SK-N-SH treated with all-trans-retinoic acid at 6 μM for 48 hours (cell line): ENCODE data around the gene ANKMY2.

Experiments used
- ATAC-seq: fragments of 200-7000 bp; cut with Tn5 transposase; 3 replicates; pipeline ENCODE4 v1.9.1; 2020; ENCODE audit warnings: mild to moderate bottlenecking, moderate library complexity
- ARNTL ChIP-seq: fragments of 450-650 bp; formaldehyde crosslinking; IDR thresholded peaks from 2 replicates; pipeline ENCODE4 v1.5.0; 2020; ENCODE audit warnings: low read depth, mild to moderate bottlenecking, moderate library complexity, borderline replicate concordance
- BACH2 ChIP-seq: fragments of 250-450 bp; sonication (Bioruptor Pico); IDR thresholded peaks from 2 replicates; pipeline ENCODE4 v1.9.0; 2021; ENCODE audit warnings: mild to moderate bottlenecking, borderline replicate concordance
- CSRNP3 ChIP-seq: fragments of 250-450 bp; sonication (Bioruptor Pico); IDR thresholded peaks from 2 replicates; pipeline ENCODE4 v1.5.1; 2021; ENCODE audit warnings: mild to moderate bottlenecking, moderate library complexity
- ESRRG ChIP-seq: fragments of 250-450 bp; sonication (Bioruptor Pico); IDR thresholded peaks from 2 replicates; pipeline ENCODE4 v1.6.1; 2021; ENCODE audit warnings: mild to moderate bottlenecking
- ISL1 ChIP-seq: fragments of 250-450 bp; sonication (Bioruptor Pico); IDR thresholded peaks from 2 replicates; pipeline ENCODE4 v2.1.2; 2022; ENCODE audit warnings: mild to moderate bottlenecking, moderate library complexity
- OSR1 ChIP-seq: fragments of 250-450 bp; sonication (Bioruptor Pico); IDR thresholded peaks from 2 replicates; pipeline ENCODE4 v1.8.0; 2022; ENCODE audit warnings: moderate library complexity, mild to moderate bottlenecking, inconsistent platforms
- PATZ1 ChIP-seq: fragments of 250-450 bp; sonication (Bioruptor Pico); IDR thresholded peaks from 2 replicates; pipeline ENCODE4 v1.8.0; 2020; ENCODE audit warnings: mild to moderate bottlenecking, moderate library complexity, borderline replicate concordance
- PPARA ChIP-seq: fragments of 250-450 bp; sonication (Bioruptor Pico); IDR thresholded peaks from 2 replicates; pipeline ENCODE4 v1.5.0; 2020; ENCODE audit warnings: mild to moderate bottlenecking, borderline replicate concordance
- RARB ChIP-seq: fragments of 250-450 bp; sonication (Bioruptor Pico); IDR thresholded peaks from 2 replicates; pipeline ENCODE4 v1.8.0; 2021; ENCODE audit warnings: mild to moderate bottlenecking, moderate library complexity
- TCF4 ChIP-seq: fragments of 250-450 bp; sonication (Bioruptor Pico); IDR thresholded peaks from 2 replicates; pipeline ENCODE4 v1.8.0; 2021; ENCODE audit warnings: mild to moderate bottlenecking, moderate library complexity, borderline replicate concordance
- TOX ChIP-seq: fragments of 250-450 bp; sonication (Bioruptor Pico); IDR thresholded peaks from 2 replicates; pipeline ENCODE4 v1.8.0; 2021; ENCODE audit warnings: mild to moderate bottlenecking, moderate library complexity, borderline replicate concordance
- ZC3H10 ChIP-seq: fragments of 250-450 bp; sonication (Bioruptor Pico); IDR thresholded peaks from 2 replicates; pipeline ENCODE4 v1.5.1; 2021; ENCODE audit warnings: mild to moderate bottlenecking, moderate library complexity
- ZFP3 ChIP-seq: fragments of 250-450 bp; sonication (Bioruptor Pico); IDR thresholded peaks from 2 replicates; pipeline ENCODE4 v1.5.0; 2020; ENCODE audit warnings: mild to moderate bottlenecking, moderate library complexity
- ZFP30 ChIP-seq: fragments of 450-650 bp; formaldehyde crosslinking; IDR thresholded peaks from 2 replicates; pipeline ENCODE4 v1.5.0; 2022; ENCODE audit warnings: mild to moderate bottlenecking, moderate library complexity
- ZNF565 ChIP-seq: fragments of 450-650 bp; formaldehyde crosslinking; conservative IDR thresholded peaks from 2 replicates; pipeline ENCODE4 v1.5.0; 2020; ENCODE audit warnings: low read depth, mild to moderate bottlenecking, moderate library complexity
- ZNF70 ChIP-seq: fragments of 450-650 bp; formaldehyde crosslinking; IDR thresholded peaks from 2 replicates; pipeline ENCODE4 v1.5.0; 2020; ENCODE audit warnings: mild to moderate bottlenecking, moderate library complexity
- ZNF8 ChIP-seq: fragments of 450-650 bp; formaldehyde crosslinking; IDR thresholded peaks from 2 replicates; pipeline ENCODE4 v1.5.0; 2020; ENCODE audit warnings: mild to moderate bottlenecking, moderate library complexity
- TF ChIP-seq, protein P1 (sequence below): fragments of 250-450 bp; sonication (Bioruptor Pico); IDR thresholded peaks from 2 replicates; pipeline ENCODE4 v1.8.0; 2021; ENCODE audit warnings: low read depth, mild to moderate bottlenecking, moderate library complexity, borderline replicate concordance
- TF ChIP-seq, protein P2 (sequence below): fragments of 250-450 bp; sonication (Bioruptor Pico); IDR thresholded peaks from 2 replicates; pipeline ENCODE4 v1.5.0; 2020; ENCODE audit warnings: mild to moderate bottlenecking, moderate library complexity
- TF ChIP-seq, protein P3 (sequence below): fragments of 250-450 bp; sonication (Bioruptor Pico); IDR thresholded peaks from 2 replicates; pipeline ENCODE4 v1.5.1; 2020; ENCODE audit warnings: low read depth, mild to moderate bottlenecking, moderate library complexity

ANKMY2 gene

DNA sequence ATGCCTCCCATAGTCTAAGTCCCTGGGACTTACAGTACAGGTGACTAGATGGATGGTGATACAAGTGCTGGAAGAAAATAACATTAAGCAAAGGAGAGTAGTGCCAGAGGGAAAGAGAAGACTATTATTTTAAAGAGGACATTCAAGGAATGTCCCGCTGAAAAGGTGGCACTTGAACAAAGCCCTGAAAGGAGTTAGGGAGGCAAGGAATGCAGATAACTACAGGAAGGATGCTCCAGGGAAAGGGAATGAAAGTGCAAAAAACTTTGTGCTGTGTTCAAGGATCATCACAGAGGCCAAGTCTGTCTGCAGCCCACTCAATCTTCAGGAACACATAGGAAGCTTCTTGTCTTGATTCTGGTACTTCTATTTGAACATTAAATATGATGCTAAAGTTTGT lies 14.9 kb downstream of the ANKMY2 start:
- TF ChIP-seq PATZ1 (CRISPR knock-in tag) (no peak), ZNF8 (CRISPR knock-in tag) (no peak), ISL1 (CRISPR knock-in tag) (no peak), ESRRG (CRISPR knock-in tag) (no peak), TOX (CRISPR knock-in tag) (no peak), TCF4 (no peak), PPARA (CRISPR knock-in tag) (no peak), ARNTL (no peak), ZFP3 (no peak), ZFP30 (CRISPR knock-in tag) (no peak), ZNF70 (CRISPR knock-in tag) (no peak), BACH2 (CRISPR knock-in tag) (no peak), ZC3H10 (CRISPR knock-in tag) (no peak), RARB (CRISPR knock-in tag) (no peak)
- TF ChIP-seq, protein P1, sequence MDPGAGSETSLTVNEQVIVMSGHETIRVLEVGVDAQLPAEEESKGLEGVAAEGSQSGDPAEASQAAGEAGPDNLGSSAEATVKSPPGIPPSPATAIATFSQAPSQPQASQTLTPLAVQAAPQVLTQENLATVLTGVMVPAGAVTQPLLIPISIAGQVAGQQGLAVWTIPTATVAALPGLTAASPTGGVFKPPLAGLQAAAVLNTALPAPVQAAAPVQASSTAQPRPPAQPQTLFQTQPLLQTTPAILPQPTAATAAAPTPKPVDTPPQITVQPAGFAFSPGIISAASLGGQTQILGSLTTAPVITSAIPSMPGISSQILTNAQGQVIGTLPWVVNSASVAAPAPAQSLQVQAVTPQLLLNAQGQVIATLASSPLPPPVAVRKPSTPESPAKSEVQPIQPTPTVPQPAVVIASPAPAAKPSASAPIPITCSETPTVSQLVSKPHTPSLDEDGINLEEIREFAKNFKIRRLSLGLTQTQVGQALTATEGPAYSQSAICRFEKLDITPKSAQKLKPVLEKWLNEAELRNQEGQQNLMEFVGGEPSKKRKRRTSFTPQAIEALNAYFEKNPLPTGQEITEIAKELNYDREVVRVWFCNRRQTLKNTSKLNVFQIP (CRISPR knock-in tag) = no peak
- TF ChIP-seq, protein P2, sequence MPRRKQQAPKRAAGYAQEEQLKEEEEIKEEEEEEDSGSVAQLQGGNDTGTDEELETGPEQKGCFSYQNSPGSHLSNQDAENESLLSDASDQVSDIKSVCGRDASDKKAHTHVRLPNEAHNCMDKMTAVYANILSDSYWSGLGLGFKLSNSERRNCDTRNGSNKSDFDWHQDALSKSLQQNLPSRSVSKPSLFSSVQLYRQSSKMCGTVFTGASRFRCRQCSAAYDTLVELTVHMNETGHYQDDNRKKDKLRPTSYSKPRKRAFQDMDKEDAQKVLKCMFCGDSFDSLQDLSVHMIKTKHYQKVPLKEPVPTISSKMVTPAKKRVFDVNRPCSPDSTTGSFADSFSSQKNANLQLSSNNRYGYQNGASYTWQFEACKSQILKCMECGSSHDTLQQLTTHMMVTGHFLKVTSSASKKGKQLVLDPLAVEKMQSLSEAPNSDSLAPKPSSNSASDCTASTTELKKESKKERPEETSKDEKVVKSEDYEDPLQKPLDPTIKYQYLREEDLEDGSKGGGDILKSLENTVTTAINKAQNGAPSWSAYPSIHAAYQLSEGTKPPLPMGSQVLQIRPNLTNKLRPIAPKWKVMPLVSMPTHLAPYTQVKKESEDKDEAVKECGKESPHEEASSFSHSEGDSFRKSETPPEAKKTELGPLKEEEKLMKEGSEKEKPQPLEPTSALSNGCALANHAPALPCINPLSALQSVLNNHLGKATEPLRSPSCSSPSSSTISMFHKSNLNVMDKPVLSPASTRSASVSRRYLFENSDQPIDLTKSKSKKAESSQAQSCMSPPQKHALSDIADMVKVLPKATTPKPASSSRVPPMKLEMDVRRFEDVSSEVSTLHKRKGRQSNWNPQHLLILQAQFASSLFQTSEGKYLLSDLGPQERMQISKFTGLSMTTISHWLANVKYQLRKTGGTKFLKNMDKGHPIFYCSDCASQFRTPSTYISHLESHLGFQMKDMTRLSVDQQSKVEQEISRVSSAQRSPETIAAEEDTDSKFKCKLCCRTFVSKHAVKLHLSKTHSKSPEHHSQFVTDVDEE (CRISPR knock-in tag) = no peak
- TF ChIP-seq, protein P3, sequence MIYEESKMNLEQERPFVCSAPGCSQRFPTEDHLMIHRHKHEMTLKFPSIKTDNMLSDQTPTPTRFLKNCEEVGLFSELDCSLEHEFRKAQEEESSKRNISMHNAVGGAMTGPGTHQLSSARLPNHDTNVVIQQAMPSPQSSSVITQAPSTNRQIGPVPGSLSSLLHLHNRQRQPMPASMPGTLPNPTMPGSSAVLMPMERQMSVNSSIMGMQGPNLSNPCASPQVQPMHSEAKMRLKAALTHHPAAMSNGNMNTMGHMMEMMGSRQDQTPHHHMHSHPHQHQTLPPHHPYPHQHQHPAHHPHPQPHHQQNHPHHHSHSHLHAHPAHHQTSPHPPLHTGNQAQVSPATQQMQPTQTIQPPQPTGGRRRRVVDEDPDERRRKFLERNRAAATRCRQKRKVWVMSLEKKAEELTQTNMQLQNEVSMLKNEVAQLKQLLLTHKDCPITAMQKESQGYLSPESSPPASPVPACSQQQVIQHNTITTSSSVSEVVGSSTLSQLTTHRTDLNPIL = no peak
- no peak for ATAC-seq

GRCh38 chr7:16627236-16627635 lies 18.3 kb downstream of the ANKMY2 start:
- no peak for ATAC-seq
- TF ChIP-seq, protein P3 = no peak
- TF ChIP-seq, protein P2 (CRISPR knock-in tag) = no peak
- TF ChIP-seq ZC3H10 (CRISPR knock-in tag) = no peak
- TF ChIP-seq PPARA (CRISPR knock-in tag) = no peak
- TF ChIP-seq CSRNP3 (CRISPR knock-in tag) = no peak
- no peak for TF ChIP-seq PATZ1 (CRISPR knock-in tag)
- TF ChIP-seq OSR1 (CRISPR knock-in tag) = no peak
- TF ChIP-seq ZNF8 (CRISPR knock-in tag) = no peak
- no peak for TF ChIP-seq ISL1 (CRISPR knock-in tag)
- no peak for TF ChIP-seq TOX (CRISPR knock-in tag)
- TF ChIP-seq ZFP3 = no peak
- TF ChIP-seq, protein P1 (CRISPR knock-in tag) = no peak
- TF ChIP-seq TCF4 = no peak
- no peak for TF ChIP-seq ZFP30 (CRISPR knock-in tag)
- TF ChIP-seq ARNTL = no peak
- TF ChIP-seq ZNF565 (CRISPR knock-in tag) = no peak
- TF ChIP-seq RARB (CRISPR knock-in tag) = no peak
